ENCODE results near the gene TPM1. TPM values are rescaled to one million over a fixed set of nuclear protein-coding genes. Genes with fewer than 3 reads are reported as not detected.

TPM1 gene
- total and polyA plus RNA-seq, 4 donors, result 64.7 to 101 (median 71.5) TPM

- no peak for TF ChIP-seq REST (IDR thresholded peaks at IDR 0.05)
Measured at GRCh38 chr15:63112871-63113270, 70.3 kb downstream of the TPM1 start (continued).

GRCh38 chr15:63114465-63114864 is 71.9 kb downstream of the TPM1 start:
- Histone ChIP-seq H3K4me3 (ENCODE audit: low read depth in 1 of 3, low read length in 3 of 3) (no peak overlapping the region), H3K36me3 (ENCODE audit: control insufficient read depth in 4 of 4, insufficient read depth in 3 of 4, low read depth in 1 of 4, low read length in 3 of 4) (no peaks in the 10 kb centered on the region), H3K9me3 (ENCODE audit: control insufficient read depth in 4 of 4, low read length in 3 of 4) (no peaks in the 10 kb centered on the region), H3K27me3 (ENCODE audit: control insufficient read depth in 4 of 4, insufficient read depth in 4 of 4, low read length in 3 of 4) (no peaks in the 10 kb centered on the region), H3K27ac (ENCODE audit: low read depth in 1 of 2, low read length in 2 of 2) (no peak overlapping the region), H3K4me1 (ENCODE audit: control insufficient read depth in 4 of 4, insufficient read depth in 4 of 4, low read length in 3 of 4) (peaks cover 0 to 5% (median 2%) of the 10 kb centered on the region in 4 donors), H3K9ac (ENCODE audit: low read depth in 1 of 2, low read length in 2 of 2) (no peak overlapping the region)
- 90% methylated on average over 2 of the region's 2 CpGs for WGBS
- no peak for DNase-seq (ENCODE audit: low spot score)
- TF ChIP-seq EGR1 (IDR thresholded peaks at IDR 0.05; ENCODE audit: low read depth in 2 of 2), result no peak
- TF ChIP-seq REST (IDR thresholded peaks at IDR 0.05), result no peak
- TF ChIP-seq HNF4G (IDR thresholded peaks at IDR 0.05), result no peak
- TF ChIP-seq JUND (IDR thresholded peaks at IDR 0.05), result no peak
- no peak for TF ChIP-seq FOXA1 (IDR thresholded peaks at IDR 0.05)
- no peak for TF ChIP-seq HNF4A (conservative IDR thresholded peaks at IDR 0.05)
- no peak for TF ChIP-seq GABPA (IDR thresholded peaks at IDR 0.05 in 1 of 2, conservative IDR thresholded peaks at IDR 0.05 in 1 of 2)
- TF ChIP-seq TAF1 (conservative IDR thresholded peaks at IDR 0.05), result no peak

Other genes with a start within 250 kb of the TPM1 start
- 10 to 100 TPM; 13.2 to 19.7 TPM for gene LACTB, start 79.1 kb downstream of the TPM1 start, total RNA-seq
- gene LACTB, start 79.1 kb downstream of the TPM1 start, polyA plus RNA-seq, result 10 to 100 TPM; 18.5 to 25.3 TPM
- 10 to 100 TPM in 1 of 2 donors, 1 to 10 TPM in 1; 9.8 to 41.1 TPM for gene RPS27L, start 114.7 kb downstream of the TPM1 start, total RNA-seq
- 100 to 1,000 TPM in 1 of 2 donors, 10 to 100 TPM in 1; 40.3 to 184 TPM for gene RPS27L, start 114.7 kb downstream of the TPM1 start, polyA plus RNA-seq
- gene RAB8B, start 146.9 kb downstream of the TPM1 start, total RNA-seq, result 10 to 100 TPM in 1 of 2 donors, 1 to 10 TPM in 1; 9.9 to 26.5 TPM
- gene RAB8B, start 146.9 kb downstream of the TPM1 start, polyA plus RNA-seq, result 1 to 10 TPM; 3.8 to 5.2 TPM
- gene APH1B, start 234.9 kb downstream of the TPM1 start, total RNA-seq, result 10 to 100 TPM in 1 of 2 donors, 1 to 10 TPM in 1; 2.5 to 10.6 TPM
- 1 to 10 TPM; 2.0 to 6.7 TPM for gene APH1B, start 234.9 kb downstream of the TPM1 start, polyA plus RNA-seq

Measured in liver (tissue), 9 donors.